NT2/D1 (cell line): Measurements from ENCODE around the gene MICOS13.

Experiments
- DNase-seq: peaks from one replicate; pipeline ENCODE4 v3.0.0-alpha.2; 2011; ENCODE audit warnings: low read depth, low spot score
- H3K27me3 ChIP-seq: 2 replicates; pipeline ENCODE4 v1.6.0; 2011; ENCODE audit warnings: mild to moderate bottlenecking; ENCODE audit not compliant: insufficient read length, insufficient read depth
- H3K36me3 ChIP-seq: 2 replicates; pipeline ENCODE4 v1.6.1; 2011; ENCODE audit warnings: mild to moderate bottlenecking, low read length, mixed read lengths; ENCODE audit not compliant: insufficient read depth, insufficient read length
- H3K4me1 ChIP-seq: 2 replicates; pipeline ENCODE4 v1.5.1; 2011; ENCODE audit not compliant: insufficient read depth, insufficient read length
- H3K4me3 ChIP-seq: 2 replicates; pipeline ENCODE4 v1.5.1; 2011; ENCODE audit warnings: low read depth; ENCODE audit not compliant: insufficient read length
- H3K9ac ChIP-seq: 2 replicates; pipeline ENCODE4 v1.6.0; 2011; ENCODE audit warnings: low read depth; ENCODE audit not compliant: insufficient read length
- H3K9me3 ChIP-seq: 2 replicates; pipeline ENCODE4 v1.5.1; 2011; ENCODE audit warnings: mild to moderate bottlenecking, low read length; ENCODE audit not compliant: insufficient read depth
- SUZ12 ChIP-seq: IDR thresholded peaks from 2 replicates; pipeline ENCODE4 v1.6.1; 2011; ENCODE audit not compliant: insufficient read length, insufficient read depth; ENCODE audit errors: extremely low read depth
- YY1 ChIP-seq: IDR thresholded peaks from 2 replicates; pipeline ENCODE4 v1.6.1; 2011; ENCODE audit not compliant: insufficient read length, insufficient read depth
- ZNF274 ChIP-seq: IDR thresholded peaks from 2 replicates; pipeline ENCODE4 v1.6.1; 2011; ENCODE audit warnings: mild to moderate bottlenecking, low read depth, low read length

Gene MICOS13, protein sequence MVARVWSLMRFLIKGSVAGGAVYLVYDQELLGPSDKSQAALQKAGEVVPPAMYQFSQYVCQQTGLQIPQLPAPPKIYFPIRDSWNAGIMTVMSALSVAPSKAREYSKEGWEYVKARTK

GRCh38 chr19:5680437-5681368 is at the start of gene MICOS13, which contains the start of gene HSD11B1L:
TSS of gene MICOS13 (minus strand) at chr19:5680516. CDS start at chr19:5680486, 30 bp downstream.
TSS of gene HSD11B1L (plus strand) at chr19:5681027. CDS start at chr19:5684833, 3,806 bp downstream.
- peak; percentile 98 for DNase-seq
- H3K9ac ChIP-seq, result peak within 1 kb of the TSS; percentile 85
- no peaks in the 10 kb centered on the region for H3K27me3 ChIP-seq
- peak; percentile 51 for TF ChIP-seq YY1
- TF ChIP-seq SUZ12, result no peak
- peak within 1 kb of the TSS; percentile 92 for H3K4me3 ChIP-seq
- no peaks in the 10 kb centered on the region for H3K9me3 ChIP-seq
- H3K36me3 ChIP-seq, result peaks cover 27% of the 10 kb centered on the region
- H3K4me1 ChIP-seq, result peaks cover 8% of the 10 kb centered on the region

- TF ChIP-seq ZNF274 (no peak), YY1 (no peak), SUZ12 (no peak)
- H3K9me3 ChIP-seq, result no peaks in the 10 kb centered on the region
- no peaks in the 10 kb centered on the region for H3K4me1 ChIP-seq
- H3K36me3 ChIP-seq, result no peaks in the 10 kb centered on the region
- H3K4me3 ChIP-seq, result no peak overlapping the region
- H3K9ac ChIP-seq, result no peak overlapping the region
- no peak for DNase-seq
- H3K27me3 ChIP-seq, result no peaks in the 10 kb centered on the region
Measured at GRCh38 chr19:5727453-5728050, 47.2 kb upstream of the MICOS13 start.

DNA sequence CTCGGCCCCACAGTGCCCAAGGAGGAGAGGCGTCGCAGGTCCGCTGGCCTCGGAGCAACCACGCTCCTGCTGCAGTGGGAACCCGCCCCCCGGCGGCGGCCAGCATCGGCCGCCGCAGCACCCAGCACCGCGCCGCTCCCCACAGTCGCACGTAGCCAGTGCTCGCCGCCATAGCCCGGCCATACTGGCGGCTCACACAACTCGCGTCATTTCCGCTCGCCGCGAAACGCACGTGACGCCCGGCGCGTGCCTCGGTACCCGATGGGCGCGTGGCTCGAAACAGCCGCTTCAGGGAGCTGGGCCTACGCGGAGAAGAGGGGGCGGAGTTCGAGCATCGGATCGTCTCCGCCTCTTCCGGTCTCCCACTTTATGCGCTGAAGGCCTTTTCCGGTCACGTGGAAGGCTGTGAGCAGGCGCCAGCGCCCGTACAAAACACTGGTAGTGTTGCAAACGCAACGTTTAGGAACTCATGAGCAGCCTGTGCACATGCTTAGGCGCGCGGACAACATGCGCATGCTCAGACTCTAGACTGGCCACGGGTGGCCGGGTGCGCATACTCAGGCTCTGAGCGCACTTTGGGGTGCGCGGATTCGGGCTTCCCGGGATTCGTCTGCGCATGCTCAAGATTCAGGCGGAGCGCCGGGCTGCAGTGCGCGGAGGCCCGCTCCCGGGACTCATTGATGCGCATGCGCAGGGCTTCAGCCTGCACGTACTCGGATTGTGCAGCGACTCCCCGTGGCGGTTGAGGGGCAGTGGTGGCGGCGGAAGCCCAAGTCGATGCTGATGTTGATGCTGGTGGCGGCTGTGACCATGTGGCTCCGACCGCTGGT is 39.9 kb upstream of the MICOS13 start, which contains the start of the genes CATSPERD and LONP1:
TSS of gene CATSPERD (plus strand) at position 677 of the 830 bp plus-strand sequence. CDS start at position 778, 101 bp downstream.
TSS of gene LONP1 (minus strand) at position 186 of the 830 bp plus-strand sequence. CDS start at position 172, 14 bp downstream.
- H3K36me3 ChIP-seq, result peaks cover 25% of the 10 kb centered on the region
- no peak for TF ChIP-seq SUZ12
- peak; percentile 89 for TF ChIP-seq YY1
- TF ChIP-seq ZNF274, result no peak
- DNase-seq, result peak; percentile 98
- peak within 1 kb of the TSS; percentile 98 for H3K4me3 ChIP-seq
- peaks cover 5% of the 10 kb centered on the region for H3K4me1 ChIP-seq
- H3K9ac ChIP-seq, result peak within 1 kb of the TSS; percentile 99
- no peaks in the 10 kb centered on the region for H3K27me3 ChIP-seq
- H3K9me3 ChIP-seq, result no peaks in the 10 kb centered on the region

DNA sequence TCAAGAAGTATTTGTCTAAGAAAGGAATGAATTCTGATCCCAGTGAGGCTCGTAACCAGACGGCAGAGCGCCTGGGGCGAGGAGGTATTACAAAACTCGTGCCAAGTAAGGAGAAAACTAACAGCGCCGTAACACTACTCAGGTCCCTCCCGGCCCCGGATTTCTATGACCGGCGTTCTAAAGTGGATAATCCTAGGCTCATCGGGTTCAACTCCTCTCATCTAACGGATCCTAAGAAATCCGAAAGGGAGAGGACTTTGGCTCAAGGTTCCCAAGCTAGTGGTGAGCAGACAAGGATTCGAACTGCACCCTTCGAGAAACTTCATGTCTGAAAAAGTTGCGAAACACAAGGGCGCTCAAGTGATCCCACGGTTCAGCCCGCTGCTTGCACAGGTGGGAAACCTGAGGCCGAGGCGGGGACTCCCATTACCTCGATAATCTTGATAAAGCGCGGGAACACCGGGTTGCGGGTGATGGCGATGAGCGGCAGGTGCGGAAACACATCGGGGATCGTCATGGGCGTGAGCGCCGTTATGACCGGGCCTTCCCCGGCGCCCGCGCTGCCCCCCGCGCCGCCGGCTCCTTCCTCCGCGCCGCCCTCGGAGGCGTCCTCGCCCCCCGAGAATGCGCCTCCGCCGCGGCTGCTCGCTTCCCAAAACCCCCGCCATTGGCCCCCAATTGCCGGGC is 39.1 kb upstream of the MICOS13 start:
- no peaks in the 10 kb centered on the region for H3K27me3 ChIP-seq
- TF ChIP-seq SUZ12, result no peak
- TF ChIP-seq ZNF274, result no peak
- TF ChIP-seq YY1, result no peak
- no peak for DNase-seq
- peaks cover 29% of the 10 kb centered on the region for H3K36me3 ChIP-seq
- peaks cover 5% of the 10 kb centered on the region for H3K4me1 ChIP-seq
- H3K9ac ChIP-seq, result peak overlapping the region; percentile 99
- H3K9me3 ChIP-seq, result no peaks in the 10 kb centered on the region
- H3K4me3 ChIP-seq, result peak overlapping the region; percentile 98

DNA sequence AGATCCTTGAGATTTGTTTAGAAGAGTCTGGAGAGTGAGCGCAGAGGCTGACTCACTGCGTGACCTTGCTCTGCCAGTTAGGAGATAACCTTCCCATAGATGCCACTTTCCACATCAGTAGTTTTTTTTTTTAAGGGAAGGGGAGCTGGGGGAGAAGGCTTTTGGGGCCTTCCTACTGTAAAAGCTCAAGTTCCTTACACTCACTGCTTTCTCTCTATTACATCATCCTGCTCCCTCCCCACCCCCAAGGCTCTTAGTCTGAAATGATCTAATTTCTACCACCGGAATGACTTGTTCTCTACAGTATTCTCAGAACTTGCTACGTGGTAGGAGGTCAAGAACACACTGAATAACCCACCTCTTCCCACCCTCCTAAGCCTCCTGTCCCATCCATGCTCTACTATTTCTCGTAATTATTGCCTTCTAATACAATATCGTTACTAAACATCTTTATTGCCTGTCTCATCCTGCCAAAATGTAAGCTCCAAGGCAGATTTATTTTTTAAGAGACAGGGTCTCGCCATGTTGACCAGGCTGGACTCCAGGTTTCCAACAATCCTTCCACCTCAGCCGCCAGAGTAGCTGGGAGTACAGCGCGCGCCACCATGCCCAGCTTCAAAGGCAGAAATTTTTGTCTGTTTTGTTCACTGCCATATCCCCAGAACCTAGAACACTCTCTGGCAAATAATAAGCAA is 38.4 kb upstream of the MICOS13 start:
- Histone ChIP-seq H3K4me1 (peaks cover 5% of the 10 kb centered on the region), H3K9ac (peak overlapping the region; percentile 99), H3K4me3 (peak overlapping the region; percentile 98), H3K27me3 (no peaks in the 10 kb centered on the region), H3K36me3 (peaks cover 34% of the 10 kb centered on the region), H3K9me3 (no peaks in the 10 kb centered on the region)
- no peak for DNase-seq
- TF ChIP-seq YY1 (no peak), ZNF274 (no peak), SUZ12 (no peak)
